ENCODE measurements around the gene NTSR1.

The NTSR1 gene

DNA sequence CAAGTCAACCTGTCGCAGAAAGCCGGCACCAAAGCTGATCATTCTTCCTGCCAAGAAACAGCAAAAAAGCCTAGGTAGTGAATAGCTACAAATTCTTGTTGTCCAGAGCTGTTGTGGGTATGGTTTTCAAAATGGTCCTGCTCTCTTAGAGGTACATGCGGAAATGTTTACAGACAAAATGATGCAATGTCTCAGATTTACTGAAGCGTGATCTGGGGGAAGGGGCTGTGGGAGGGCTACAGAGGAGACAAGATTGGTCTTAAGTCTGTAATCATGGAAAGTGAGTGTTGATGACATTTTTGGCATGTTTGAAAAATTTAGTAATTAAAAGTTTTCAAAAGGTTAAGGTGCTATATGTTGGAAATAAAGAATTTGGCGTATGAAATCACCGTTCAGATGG, 6.2 kb downstream of the NTSR1 start:
- no peaks in the 10 kb centered on the region for H3K79me1 ChIP-seq (ENCODE audit: low read length)
- no peaks in the 10 kb centered on the region for H3K36me3 ChIP-seq (ENCODE audit: control insufficient read depth, insufficient read depth, low read length)
- H3K4me2 ChIP-seq (ENCODE audit: low read length) = no peak overlapping the region
- no peak overlapping the region for H4K5ac ChIP-seq (ENCODE audit: low read length)
- H3K79me2 ChIP-seq (ENCODE audit: control insufficient read depth, insufficient read depth, low read length) = no peaks in the 10 kb centered on the region
- no peak overlapping the region for H3K9ac ChIP-seq (ENCODE audit: low read length)
- H3K4me1 ChIP-seq (ENCODE audit: control insufficient read depth, low read depth, low read length) = no peaks in the 10 kb centered on the region
- DNase-seq = no peak
- H2BK120ac ChIP-seq (ENCODE audit: low read depth, low read length) = no peak overlapping the region
- H2BK5ac ChIP-seq (ENCODE audit: low read length) = no peak overlapping the region
- no peak overlapping the region for H4K8ac ChIP-seq (ENCODE audit: low read depth, low read length)
- no peak overlapping the region for H3K18ac ChIP-seq (ENCODE audit: low read length)
- WGBS (ENCODE audit: extremely low coverage, insufficient coverage, low lambda C conversion rate) = 100% methylated on average over 2 of the region's 6 CpGs
- no peak overlapping the region for H3K27ac ChIP-seq (ENCODE audit: low read depth, low read length)
- no peak overlapping the region for H3K4ac ChIP-seq (ENCODE audit: low read depth, low read length)
- H2AK5ac ChIP-seq (ENCODE audit: low read length) = no peak overlapping the region
- peaks cover 3% of the 10 kb centered on the region for H3K27me3 ChIP-seq (ENCODE audit: insufficient read depth, low read length, poor library complexity)
- no peak overlapping the region for H2BK15ac ChIP-seq (replicated peaks; ENCODE audit: low read depth)
- no peak overlapping the region for H3K23ac ChIP-seq (ENCODE audit: low read length)
- H3K56ac ChIP-seq (ENCODE audit: low read length) = no peak overlapping the region
- no peak overlapping the region for H3K4me3 ChIP-seq (ENCODE audit: low read length)

DNA sequence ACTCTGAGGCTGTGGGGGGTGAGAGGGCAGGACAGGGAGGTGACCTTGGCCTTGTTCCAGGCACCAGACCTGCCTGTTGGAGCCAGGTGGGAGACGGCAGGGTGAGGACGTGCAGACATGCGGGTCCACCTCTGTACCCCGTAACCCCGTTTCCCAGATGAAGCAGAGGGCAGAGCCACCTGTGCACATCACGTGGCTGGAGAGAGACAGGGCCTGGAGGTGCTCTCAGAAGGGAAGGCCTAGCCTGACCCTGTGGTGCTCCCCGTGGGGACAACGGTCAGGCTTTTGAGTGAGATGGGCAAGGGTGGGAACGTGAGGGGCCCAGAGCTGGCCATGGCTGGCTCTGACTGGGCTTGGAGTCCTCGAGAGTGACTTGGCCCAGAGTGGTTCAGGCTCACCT, 6.6 kb downstream of the NTSR1 start:
- Histone ChIP-seq H3K4ac (ENCODE audit: low read depth, low read length) (no peak overlapping the region), H2BK15ac (replicated peaks; ENCODE audit: low read depth) (no peak overlapping the region), H3K4me2 (ENCODE audit: low read length) (no peak overlapping the region), H3K18ac (ENCODE audit: low read length) (no peak overlapping the region), H3K79me2 (ENCODE audit: control insufficient read depth, insufficient read depth, low read length) (no peaks in the 10 kb centered on the region), H2BK120ac (ENCODE audit: low read depth, low read length) (no peak overlapping the region), H3K27me3 (ENCODE audit: insufficient read depth, low read length, poor library complexity) (no peaks in the 10 kb centered on the region), H2AK5ac (ENCODE audit: low read length) (no peak overlapping the region), H3K4me3 (ENCODE audit: low read length) (no peak overlapping the region), H3K79me1 (ENCODE audit: low read length) (no peaks in the 10 kb centered on the region), H4K5ac (ENCODE audit: low read length) (no peak overlapping the region), H2BK5ac (ENCODE audit: low read length) (no peak overlapping the region), H3K9ac (ENCODE audit: low read length) (no peak overlapping the region), H4K8ac (ENCODE audit: low read depth, low read length) (no peak overlapping the region), H3K23ac (ENCODE audit: low read length) (no peak overlapping the region), H3K27ac (ENCODE audit: low read depth, low read length) (no peak overlapping the region), H3K36me3 (ENCODE audit: control insufficient read depth, insufficient read depth, low read length) (no peaks in the 10 kb centered on the region), H3K4me1 (ENCODE audit: control insufficient read depth, low read depth, low read length) (no peaks in the 10 kb centered on the region), H3K56ac (ENCODE audit: low read length) (no peak overlapping the region)
- no CpG with 5 or more reads among the region's 10 CpGs for WGBS (ENCODE audit: extremely low coverage, insufficient coverage, low lambda C conversion rate)
- DNase-seq = no peak

DNA sequence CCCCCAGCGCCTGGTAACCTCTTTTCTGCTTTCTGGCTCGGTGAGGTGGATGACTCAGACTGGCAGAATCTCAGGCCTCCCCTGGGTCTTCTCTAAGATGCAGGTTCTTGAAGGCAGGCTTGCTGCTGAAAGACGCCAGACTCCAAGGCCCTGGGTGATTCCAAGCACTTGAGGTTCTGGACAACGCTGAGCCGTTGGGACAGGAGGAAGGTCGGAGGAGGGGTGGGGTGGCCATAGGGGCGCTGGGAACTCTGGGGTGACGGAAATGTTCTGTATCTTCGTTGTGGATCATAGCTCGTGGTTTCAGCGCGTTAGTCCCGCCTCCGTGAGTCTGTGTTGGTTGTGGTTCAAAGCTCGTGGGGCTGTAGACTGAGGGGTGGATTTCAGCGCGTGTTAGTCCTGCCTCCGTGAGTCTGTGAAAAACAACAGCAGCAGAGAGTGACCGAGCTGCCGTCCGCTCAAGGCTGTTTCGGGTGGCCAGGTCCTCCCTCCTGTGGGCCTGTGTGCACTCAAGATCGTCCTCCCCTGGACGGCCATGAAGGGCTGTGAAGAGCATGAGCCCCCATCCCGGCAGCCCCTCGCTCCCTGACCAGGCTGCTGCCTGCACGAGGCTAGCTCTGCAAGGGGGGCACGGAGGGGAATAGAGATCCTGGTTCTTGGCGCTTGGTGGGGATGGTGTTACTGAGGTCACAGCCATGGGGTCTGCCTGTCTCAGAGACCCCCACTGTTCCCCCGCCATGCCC, 7.7 kb downstream of the NTSR1 start:
- H2BK120ac ChIP-seq (ENCODE audit: low read depth, low read length) = no peak overlapping the region
- no CpG with 5 or more reads among the region's 30 CpGs for WGBS (ENCODE audit: extremely low coverage, insufficient coverage, low lambda C conversion rate)

DNA sequence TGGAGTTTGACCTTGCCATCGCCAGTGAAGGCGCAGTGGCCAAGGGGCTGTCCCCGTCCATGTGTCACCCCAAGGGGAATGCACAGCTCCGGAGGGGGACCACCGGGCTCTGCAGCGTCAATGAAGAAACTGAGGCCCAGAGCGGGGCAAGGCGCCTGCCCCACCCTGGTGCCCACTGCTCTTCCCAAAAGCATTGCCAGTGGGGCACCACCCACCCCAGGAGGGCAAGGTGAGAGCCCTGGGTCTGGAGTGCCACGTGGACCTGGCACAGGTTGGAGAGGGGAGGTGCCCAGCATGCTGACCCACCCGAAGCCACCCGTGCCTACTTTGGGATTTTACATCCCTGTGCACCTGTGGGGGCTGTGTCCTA, 8.3 kb downstream of the NTSR1 start:
- DNase-seq = no peak
- Histone ChIP-seq H4K5ac (ENCODE audit: low read length) (no peak overlapping the region), H2BK15ac (replicated peaks; ENCODE audit: low read depth) (no peak overlapping the region), H3K79me2 (ENCODE audit: control insufficient read depth, insufficient read depth, low read length) (no peaks in the 10 kb centered on the region), H3K4me2 (ENCODE audit: low read length) (no peak overlapping the region), H3K4ac (ENCODE audit: low read depth, low read length) (no peak overlapping the region), H3K27ac (ENCODE audit: low read depth, low read length) (no peak overlapping the region), H2BK120ac (ENCODE audit: low read depth, low read length) (no peak overlapping the region), H3K18ac (ENCODE audit: low read length) (no peak overlapping the region), H3K27me3 (ENCODE audit: insufficient read depth, low read length, poor library complexity) (no peaks in the 10 kb centered on the region), H2AK5ac (ENCODE audit: low read length) (no peak overlapping the region), H4K8ac (ENCODE audit: low read depth, low read length) (no peak overlapping the region), H3K79me1 (ENCODE audit: low read length) (no peaks in the 10 kb centered on the region), H2BK5ac (ENCODE audit: low read length) (no peak overlapping the region), H3K56ac (ENCODE audit: low read length) (no peak overlapping the region), H3K4me3 (ENCODE audit: low read length) (no peak overlapping the region), H3K36me3 (ENCODE audit: control insufficient read depth, insufficient read depth, low read length) (no peaks in the 10 kb centered on the region), H3K9ac (ENCODE audit: low read length) (no peak overlapping the region), H3K4me1 (ENCODE audit: control insufficient read depth, low read depth, low read length) (no peaks in the 10 kb centered on the region), H3K23ac (ENCODE audit: low read length) (no peak overlapping the region)
- WGBS (ENCODE audit: extremely low coverage, insufficient coverage, low lambda C conversion rate) = no CpG with 5 or more reads among the region's 11 CpGs

More for the DNA sequence above, 7.7 kb downstream of the NTSR1 start:
- Histone ChIP-seq H4K8ac (ENCODE audit: low read depth, low read length) (no peak overlapping the region), H3K79me2 (ENCODE audit: control insufficient read depth, insufficient read depth, low read length) (no peaks in the 10 kb centered on the region), H3K9ac (ENCODE audit: low read length) (no peak overlapping the region), H3K79me1 (ENCODE audit: low read length) (no peaks in the 10 kb centered on the region), H3K36me3 (ENCODE audit: control insufficient read depth, insufficient read depth, low read length) (no peaks in the 10 kb centered on the region), H3K56ac (ENCODE audit: low read length) (no peak overlapping the region), H3K18ac (ENCODE audit: low read length) (no peak overlapping the region), H3K27me3 (ENCODE audit: insufficient read depth, low read length, poor library complexity) (no peaks in the 10 kb centered on the region), H2AK5ac (ENCODE audit: low read length) (no peak overlapping the region), H3K4ac (ENCODE audit: low read depth, low read length) (no peak overlapping the region), H2BK5ac (ENCODE audit: low read length) (no peak overlapping the region), H3K27ac (ENCODE audit: low read depth, low read length) (no peak overlapping the region), H3K23ac (ENCODE audit: low read length) (no peak overlapping the region), H3K4me1 (ENCODE audit: control insufficient read depth, low read depth, low read length) (no peaks in the 10 kb centered on the region), H4K5ac (ENCODE audit: low read length) (no peak overlapping the region), H2BK15ac (replicated peaks; ENCODE audit: low read depth) (no peak overlapping the region), H3K4me2 (ENCODE audit: low read length) (no peak overlapping the region), H3K4me3 (ENCODE audit: low read length) (no peak overlapping the region)
- DNase-seq = no peak

DNA sequence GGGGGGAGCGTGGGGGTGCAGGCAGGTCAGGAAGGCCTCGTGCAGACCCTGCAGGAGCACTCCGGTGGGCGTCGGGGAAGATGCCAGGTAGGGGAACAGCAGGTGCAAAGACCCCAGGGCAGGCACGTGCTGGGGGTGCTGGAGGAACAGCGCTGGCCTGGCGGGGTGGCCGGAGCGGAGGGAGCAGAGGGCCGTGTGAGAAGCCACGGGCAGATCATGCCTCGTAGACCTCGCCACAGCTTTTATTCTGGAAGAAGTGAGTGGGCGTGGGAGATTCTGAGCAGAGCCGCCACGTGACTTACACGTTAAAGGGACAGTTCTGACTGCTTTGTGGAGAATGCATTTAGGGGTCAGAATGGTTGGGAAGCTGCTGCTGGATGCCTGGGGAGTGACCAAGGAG, 9.3 kb downstream of the NTSR1 start:
- H3K27me3 ChIP-seq (ENCODE audit: insufficient read depth, low read length, poor library complexity) = no peaks in the 10 kb centered on the region
- no peak overlapping the region for H3K4ac ChIP-seq (ENCODE audit: low read depth, low read length)
- DNase-seq = no peak
- no peak overlapping the region for H3K4me2 ChIP-seq (ENCODE audit: low read length)
- no peak overlapping the region for H3K9ac ChIP-seq (ENCODE audit: low read length)
- no peak overlapping the region for H3K56ac ChIP-seq (ENCODE audit: low read length)
- no peak overlapping the region for H3K18ac ChIP-seq (ENCODE audit: low read length)
- no peak overlapping the region for H2AK5ac ChIP-seq (ENCODE audit: low read length)
- H2BK15ac ChIP-seq (replicated peaks; ENCODE audit: low read depth) = no peak overlapping the region
- no peaks in the 10 kb centered on the region for H3K4me1 ChIP-seq (ENCODE audit: control insufficient read depth, low read depth, low read length)
- WGBS (ENCODE audit: extremely low coverage, insufficient coverage, low lambda C conversion rate) = no CpG with 5 or more reads among the region's 18 CpGs
- H4K8ac ChIP-seq (ENCODE audit: low read depth, low read length) = no peak overlapping the region
- no peak overlapping the region for H3K27ac ChIP-seq (ENCODE audit: low read depth, low read length)
- H4K5ac ChIP-seq (ENCODE audit: low read length) = no peak overlapping the region
- no peak overlapping the region for H2BK120ac ChIP-seq (ENCODE audit: low read depth, low read length)
- H3K23ac ChIP-seq (ENCODE audit: low read length) = no peak overlapping the region
- H3K79me1 ChIP-seq (ENCODE audit: low read length) = no peaks in the 10 kb centered on the region
- no peak overlapping the region for H3K4me3 ChIP-seq (ENCODE audit: low read length)
- H3K79me2 ChIP-seq (ENCODE audit: control insufficient read depth, insufficient read depth, low read length) = no peaks in the 10 kb centered on the region
- H2BK5ac ChIP-seq (ENCODE audit: low read length) = no peak overlapping the region
- H3K36me3 ChIP-seq (ENCODE audit: control insufficient read depth, insufficient read depth, low read length) = no peaks in the 10 kb centered on the region

DNA sequence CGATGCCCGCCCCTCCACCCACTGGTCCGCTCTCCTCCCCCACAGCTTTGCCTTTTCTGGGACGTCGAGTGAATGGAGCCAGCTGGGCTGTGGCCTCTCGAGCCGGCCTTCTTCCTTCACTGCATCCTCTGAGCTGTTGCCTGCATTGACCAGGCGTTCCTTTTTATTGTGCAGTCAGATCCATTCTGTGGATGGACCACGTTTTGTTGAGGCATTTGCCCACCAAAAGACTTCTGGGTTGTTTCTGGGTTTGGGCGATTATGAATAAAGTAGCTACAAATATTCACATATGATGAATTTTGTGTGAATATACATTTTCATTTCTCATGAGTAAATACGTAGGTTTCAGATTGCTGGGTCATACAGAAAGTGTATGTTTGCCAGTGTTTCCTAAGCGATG, 9.9 kb downstream of the NTSR1 start:
- no peak overlapping the region for H3K56ac ChIP-seq (ENCODE audit: low read length)
- no peak overlapping the region for H3K23ac ChIP-seq (ENCODE audit: low read length)
- H2BK15ac ChIP-seq (replicated peaks; ENCODE audit: low read depth) = no peak overlapping the region
- H3K79me1 ChIP-seq (ENCODE audit: low read length) = no peaks in the 10 kb centered on the region
- H3K18ac ChIP-seq (ENCODE audit: low read length) = no peak overlapping the region
- no peak overlapping the region for H3K9ac ChIP-seq (ENCODE audit: low read length)
- DNase-seq = no peak
- H3K27me3 ChIP-seq (ENCODE audit: insufficient read depth, low read length, poor library complexity) = no peaks in the 10 kb centered on the region
- H3K4me2 ChIP-seq (ENCODE audit: low read length) = no peak overlapping the region
- no peaks in the 10 kb centered on the region for H3K79me2 ChIP-seq (ENCODE audit: control insufficient read depth, insufficient read depth, low read length)
- no peak overlapping the region for H2BK120ac ChIP-seq (ENCODE audit: low read depth, low read length)
- H4K8ac ChIP-seq (ENCODE audit: low read depth, low read length) = no peak overlapping the region
- H3K4me1 ChIP-seq (ENCODE audit: control insufficient read depth, low read depth, low read length) = no peaks in the 10 kb centered on the region
- WGBS (ENCODE audit: extremely low coverage, insufficient coverage, low lambda C conversion rate) = no CpG with 5 or more reads among the region's 12 CpGs
- H3K4ac ChIP-seq (ENCODE audit: low read depth, low read length) = no peak overlapping the region
- H2BK5ac ChIP-seq (ENCODE audit: low read length) = no peak overlapping the region
- H4K5ac ChIP-seq (ENCODE audit: low read length) = no peak overlapping the region
- no peak overlapping the region for H3K27ac ChIP-seq (ENCODE audit: low read depth, low read length)
- H3K4me3 ChIP-seq (ENCODE audit: low read length) = no peak overlapping the region
- no peak overlapping the region for H2AK5ac ChIP-seq (ENCODE audit: low read length)
- no peaks in the 10 kb centered on the region for H3K36me3 ChIP-seq (ENCODE audit: control insufficient read depth, insufficient read depth, low read length)
